ENCODE measurements around the gene PARD6A.

DNA sequence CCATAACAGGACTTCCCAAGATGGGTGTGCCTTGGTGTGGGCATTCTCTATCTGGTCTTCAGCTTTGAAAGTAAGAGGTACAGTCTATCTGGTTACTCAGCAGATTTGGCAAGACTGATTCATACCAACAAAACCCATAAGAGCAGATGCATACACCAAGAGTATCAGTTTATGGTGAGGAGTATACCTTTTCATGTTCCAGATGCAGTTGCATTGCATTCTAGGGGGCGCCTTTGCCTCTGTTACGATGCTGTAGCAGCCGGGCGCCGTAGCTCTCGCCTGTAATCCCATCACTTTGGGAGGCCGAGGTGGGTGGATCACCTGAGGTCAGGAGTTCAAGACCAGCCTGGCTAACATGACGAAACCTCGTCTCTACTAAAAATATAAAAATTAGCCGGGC lies 47.0 kb upstream of the PARD6A start:
- TF ChIP-seq, protein P1, sequence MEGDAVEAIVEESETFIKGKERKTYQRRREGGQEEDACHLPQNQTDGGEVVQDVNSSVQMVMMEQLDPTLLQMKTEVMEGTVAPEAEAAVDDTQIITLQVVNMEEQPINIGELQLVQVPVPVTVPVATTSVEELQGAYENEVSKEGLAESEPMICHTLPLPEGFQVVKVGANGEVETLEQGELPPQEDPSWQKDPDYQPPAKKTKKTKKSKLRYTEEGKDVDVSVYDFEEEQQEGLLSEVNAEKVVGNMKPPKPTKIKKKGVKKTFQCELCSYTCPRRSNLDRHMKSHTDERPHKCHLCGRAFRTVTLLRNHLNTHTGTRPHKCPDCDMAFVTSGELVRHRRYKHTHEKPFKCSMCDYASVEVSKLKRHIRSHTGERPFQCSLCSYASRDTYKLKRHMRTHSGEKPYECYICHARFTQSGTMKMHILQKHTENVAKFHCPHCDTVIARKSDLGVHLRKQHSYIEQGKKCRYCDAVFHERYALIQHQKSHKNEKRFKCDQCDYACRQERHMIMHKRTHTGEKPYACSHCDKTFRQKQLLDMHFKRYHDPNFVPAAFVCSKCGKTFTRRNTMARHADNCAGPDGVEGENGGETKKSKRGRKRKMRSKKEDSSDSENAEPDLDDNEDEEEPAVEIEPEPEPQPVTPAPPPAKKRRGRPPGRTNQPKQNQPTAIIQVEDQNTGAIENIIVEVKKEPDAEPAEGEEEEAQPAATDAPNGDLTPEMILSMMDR (IDR thresholded peaks at IDR 0.05; ENCODE audit: low read depth, low read length), result peak; percentile 46
- TF ChIP-seq POLR2A (IDR thresholded peaks at IDR 0.05; ENCODE audit: extremely low read depth, insufficient read length), result no peak

All from NB4 (cell line).